ENCODE data around the gene TRIM66. TPM values are rescaled to one million over a fixed set of nuclear protein-coding genes. Genes with fewer than 3 reads are reported as not detected.
A peak's percentile ranks its signal among the peaks of the same experiment; 100 is the strongest.

The TRIM66 gene
- total RNA-seq, 1 donor from 2014 or later: 3.7 TPM

DNA sequence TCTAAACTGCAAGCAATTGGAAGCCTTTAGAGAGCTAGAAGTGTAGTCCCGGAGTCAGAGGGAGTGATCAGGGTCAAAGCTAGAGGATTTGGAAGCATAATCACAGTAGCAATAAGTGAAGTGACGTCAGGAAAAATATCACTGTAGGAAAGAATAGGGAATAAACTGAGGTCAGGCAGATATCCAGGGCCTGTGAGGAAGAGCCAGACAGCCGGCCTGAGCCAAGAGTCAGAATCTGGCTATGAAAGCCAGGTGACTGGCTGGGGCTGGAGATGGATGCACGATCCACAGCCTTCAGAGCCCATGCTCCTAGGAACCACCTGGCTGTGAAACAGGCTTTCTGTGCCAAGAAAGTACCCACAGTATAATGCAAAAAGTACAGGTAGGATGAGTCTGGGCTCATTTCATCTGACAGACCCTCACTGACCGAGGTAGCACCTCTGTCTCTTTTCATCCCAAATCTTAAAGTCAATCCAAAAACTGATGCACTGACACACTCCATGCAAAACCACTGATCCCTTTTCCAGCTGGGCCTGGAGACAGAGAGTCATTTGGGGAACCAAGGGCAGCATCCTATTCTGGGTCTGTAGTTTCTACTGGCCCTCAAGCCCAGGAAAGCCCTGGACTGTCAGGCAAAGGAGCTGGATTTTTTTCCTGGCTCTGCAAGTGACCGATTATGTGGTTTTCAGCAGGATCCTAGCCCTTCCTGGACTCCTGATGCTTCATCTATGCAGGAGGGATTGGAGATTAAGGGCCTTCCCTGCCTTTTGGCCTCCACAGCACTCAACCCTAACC, 21.3 kb downstream of the TRIM66 start:
- no peak for DNase-seq (ENCODE audit: low read depth in 2 of 2)

- DNase-seq (ENCODE audit: low read depth in 2 of 2): no peak
These were observed 24.0 kb downstream of the TRIM66 start for GRCh38 chr11:8658321-8659057.

GRCh38 chr11:8656291-8656690, 26.2 kb downstream of the TRIM66 start:
- no peak for DNase-seq (ENCODE audit: low read depth in 2 of 2)

DNA sequence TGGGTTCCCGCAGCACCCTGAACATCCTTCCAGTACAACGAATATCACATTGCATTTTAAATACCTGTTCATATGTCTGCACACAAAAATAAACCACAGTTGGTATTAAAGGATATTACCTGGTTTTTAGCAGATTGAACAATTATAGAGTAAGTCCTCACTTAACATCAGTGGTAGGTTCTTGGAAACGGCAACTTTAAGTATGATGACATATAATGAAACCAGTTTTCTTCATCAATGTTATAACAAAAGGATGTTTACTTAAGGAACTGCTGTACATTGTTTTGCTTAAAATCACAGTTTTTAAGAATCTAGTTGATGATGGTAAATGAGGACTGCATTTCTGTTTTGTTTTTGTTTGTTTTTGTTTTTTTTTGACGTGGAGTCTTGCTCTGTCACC, 28.0 kb downstream of the TRIM66 start:
- no peak for DNase-seq (ENCODE audit: low read depth in 2 of 2)

- no peak for DNase-seq (ENCODE audit: low read depth in 2 of 2)
These were observed 30.3 kb downstream of the TRIM66 start for GRCh38 chr11:8652140-8652539.

- no peak for DNase-seq (ENCODE audit: low read depth in 2 of 2)
These were observed 32.0 kb downstream of the TRIM66 start for GRCh38 chr11:8650401-8650990.

GRCh38 chr11:8649361-8649760, 33.1 kb downstream of the TRIM66 start:
- DNase-seq (ENCODE audit: low read depth in 2 of 2): peak in 1 of 2 donors; percentile 44

- no peak for DNase-seq (ENCODE audit: low read depth in 2 of 2)
These were observed 35.6 kb downstream of the TRIM66 start for GRCh38 chr11:8646873-8647272.

DNA sequence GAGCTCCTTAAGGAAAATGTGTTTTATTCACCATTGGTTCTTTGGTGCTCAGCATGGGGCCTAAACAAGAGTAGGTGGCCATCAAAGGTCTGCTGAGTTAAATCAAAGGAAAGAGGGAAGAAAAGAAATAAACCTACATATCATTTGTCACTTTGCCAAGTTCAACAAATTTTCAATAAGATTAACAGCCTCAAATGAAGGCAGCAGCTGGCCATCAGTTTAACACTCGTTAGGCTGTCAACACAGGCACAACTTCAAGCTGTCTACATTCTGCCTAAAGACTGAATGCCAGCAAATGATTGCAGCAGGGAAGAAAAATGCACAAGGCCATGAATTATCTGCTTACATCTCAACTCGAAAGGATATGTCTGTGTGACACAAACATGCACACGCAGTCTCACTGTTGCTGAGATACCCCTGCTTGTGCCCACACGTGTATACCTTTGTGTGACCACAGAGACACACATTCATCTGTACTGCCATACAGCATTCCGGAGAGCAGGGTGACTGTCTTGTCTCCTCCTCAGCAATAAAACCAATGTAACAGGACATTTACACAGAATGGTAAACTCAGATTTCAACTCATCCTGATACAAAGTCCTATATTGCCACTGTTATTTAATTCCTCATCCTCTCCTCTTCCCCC, 40.1 kb downstream of the TRIM66 start:
- DNase-seq (ENCODE audit: low read depth in 2 of 2): no peak

DNA sequence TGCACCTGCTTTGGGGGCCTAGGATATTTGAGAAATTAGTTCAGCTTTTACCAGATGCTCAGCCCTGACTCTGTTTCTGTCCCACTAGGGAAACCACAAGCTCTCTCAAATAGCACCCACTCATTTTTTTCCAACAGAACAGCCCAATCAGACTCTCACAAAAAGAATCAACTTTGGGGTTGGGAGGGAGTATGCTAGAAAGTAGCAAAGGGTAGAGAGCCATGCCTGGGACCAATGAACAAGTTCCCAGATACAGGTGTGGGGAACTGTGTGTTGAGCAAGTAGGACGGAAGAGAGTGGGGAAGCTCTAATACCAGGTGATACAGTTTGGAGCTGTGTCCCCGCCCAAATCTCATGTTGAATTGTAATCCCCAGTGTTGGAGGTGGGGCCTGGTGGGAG, 41.1 kb downstream of the TRIM66 start:
- no peak for DNase-seq (ENCODE audit: low read depth in 2 of 2)

GRCh38 chr11:8640267-8640906, 42.1 kb downstream of the TRIM66 start:
- no peak for DNase-seq (ENCODE audit: low read depth in 2 of 2)

GRCh38 chr11:8639655-8640054, 42.8 kb downstream of the TRIM66 start:
- DNase-seq (ENCODE audit: low read depth in 2 of 2): no peak

DNA sequence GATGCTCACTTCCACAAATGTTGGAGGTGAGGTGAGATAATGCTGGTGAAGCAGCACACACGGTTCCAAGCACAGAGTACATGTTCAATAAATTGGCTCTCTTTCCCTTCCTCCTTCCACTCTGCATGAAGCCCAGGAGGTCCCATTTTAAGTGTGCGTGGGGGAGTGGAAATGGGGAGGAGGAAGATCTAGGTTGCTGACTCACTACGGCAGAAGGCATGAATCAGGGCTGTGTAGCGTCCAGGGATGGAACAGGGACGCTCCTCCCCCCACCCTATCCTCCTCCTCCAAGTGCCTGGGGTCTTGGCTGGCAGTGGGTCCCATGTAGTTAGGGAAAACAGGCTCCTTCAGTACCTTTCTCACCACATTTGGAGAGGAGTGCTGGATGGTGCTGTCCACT, 44.2 kb downstream of the TRIM66 start:
- DNase-seq (ENCODE audit: low read depth in 2 of 2): no peak

- DNase-seq (ENCODE audit: low read depth in 2 of 2): no peak
These were observed 46.3 kb downstream of the TRIM66 start for GRCh38 chr11:8636127-8636526.

- no peak for DNase-seq (ENCODE audit: low read depth in 2 of 2)
These were observed 48.0 kb downstream of the TRIM66 start for GRCh38 chr11:8634498-8634897.

DNA sequence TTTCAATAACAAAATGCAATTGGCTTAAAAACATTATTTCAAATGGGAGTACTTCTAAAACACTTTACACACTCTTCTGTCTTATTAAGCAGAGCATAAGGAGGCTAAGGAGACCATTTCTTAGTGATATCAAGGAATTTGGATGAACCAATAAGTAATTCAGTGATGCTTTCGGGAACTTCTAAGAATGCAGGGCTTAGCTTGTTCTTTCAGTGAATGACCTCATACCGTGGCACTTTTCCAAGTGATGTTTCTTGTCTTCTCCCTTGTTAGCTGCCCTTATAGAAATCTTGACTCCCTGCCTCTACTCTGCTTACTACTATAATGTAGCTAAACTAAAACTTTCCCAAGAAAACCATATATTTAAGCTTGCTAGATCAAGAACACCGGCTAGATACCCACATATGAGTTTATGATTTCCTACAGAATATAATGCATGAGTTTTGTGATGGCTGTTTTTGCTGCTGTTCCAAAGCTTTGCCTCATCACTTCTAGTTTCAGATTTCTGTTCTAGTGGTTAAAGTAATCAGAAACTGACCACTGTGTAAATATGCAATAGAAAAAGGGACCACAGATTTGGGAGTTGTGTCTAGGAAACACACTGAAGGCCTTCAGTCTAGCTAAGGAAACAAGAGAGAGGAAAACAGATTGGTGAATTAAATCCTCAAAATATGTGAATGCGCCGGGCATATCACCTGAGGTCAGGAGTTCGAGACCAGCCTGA, 50.9 kb downstream of the TRIM66 start:
- peak in 1 of 2 donors; percentile 10 for DNase-seq (ENCODE audit: low read depth in 2 of 2)

GRCh38 chr11:8624698-8625097, 57.8 kb downstream of the TRIM66 start:
- DNase-seq (ENCODE audit: low read depth in 2 of 2): no peak

GRCh38 chr11:8621147-8621546, 61.3 kb downstream of the TRIM66 start:
- no peak for DNase-seq (ENCODE audit: low read depth in 2 of 2)

GRCh38 chr11:8617063-8617462, 65.4 kb downstream of the TRIM66 start:
- DNase-seq (ENCODE audit: low read depth in 2 of 2): no peak

GRCh38 chr11:8615291-8616032, 67.0 kb downstream of the TRIM66 start:
- DNase-seq (ENCODE audit: low read depth in 2 of 2): no peak
